ENCODE results near the gene SLC25A46. TPM values are rescaled to one million over a fixed set of nuclear protein-coding genes. Genes with fewer than 3 reads are reported as not detected.

SLC25A46 gene
- total RNA-seq, 2 experiments from 2014 or later: 55.9 to 57.4 TPM

DNA sequence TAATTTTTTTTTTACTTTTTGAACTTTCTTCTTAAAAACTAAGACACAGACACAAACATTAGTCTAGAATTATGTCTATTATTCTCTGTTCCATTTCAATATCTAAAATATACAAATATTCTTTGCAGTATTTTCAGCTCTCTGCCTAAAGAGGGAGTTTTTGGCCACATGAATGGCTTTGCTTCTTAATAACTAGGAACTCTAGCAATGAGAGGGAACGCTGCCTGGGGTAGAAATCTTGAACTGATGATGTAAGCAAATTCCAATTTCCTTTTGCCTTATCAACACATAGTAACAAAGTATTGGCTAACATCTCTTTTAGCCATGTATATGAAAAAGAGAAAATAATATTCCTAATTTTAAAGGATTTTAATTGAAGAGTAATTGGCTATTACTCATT, 51.9 kb downstream of the SLC25A46 start:
- Mint-ChIP-seq H3K27ac (no peak overlapping the region), H3K4me3 (no peak overlapping the region), H3K9me3 (peaks cover 8% of the 10 kb centered on the region), H3K36me3 (no peaks in the 10 kb centered on the region), H3K4me1 (no peaks in the 10 kb centered on the region), H3K27me3 (peaks cover 6% of the 10 kb centered on the region)
- no peak for DNase-seq

DNA sequence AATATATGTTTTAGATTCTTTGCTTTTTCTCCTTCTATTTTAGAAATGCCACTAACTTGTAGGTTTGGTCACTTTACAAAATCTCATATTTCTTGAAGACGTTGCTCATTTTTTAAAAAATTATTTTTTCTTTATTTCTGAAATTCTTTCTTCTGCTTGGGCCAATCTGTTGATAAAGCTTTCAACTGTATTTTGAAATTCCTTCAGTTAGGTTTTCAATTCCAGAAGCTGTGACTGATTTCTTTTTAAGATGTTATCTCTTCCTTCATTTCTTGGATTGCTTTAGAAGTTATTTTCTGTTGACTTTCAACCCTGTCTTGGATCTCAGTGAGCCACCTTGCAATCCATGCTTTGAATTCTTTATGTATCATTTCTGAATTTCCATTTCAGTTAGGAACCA, 64.2 kb downstream of the SLC25A46 start:
- Mint-ChIP-seq H3K27me3 (peaks cover 18% of the 10 kb centered on the region), H3K27ac (no peak overlapping the region), H3K4me3 (no peak overlapping the region), H3K9me3 (peaks cover 17% of the 10 kb centered on the region), H3K4me1 (no peaks in the 10 kb centered on the region), H3K36me3 (peaks cover 3% of the 10 kb centered on the region)
- no peak for DNase-seq

DNA sequence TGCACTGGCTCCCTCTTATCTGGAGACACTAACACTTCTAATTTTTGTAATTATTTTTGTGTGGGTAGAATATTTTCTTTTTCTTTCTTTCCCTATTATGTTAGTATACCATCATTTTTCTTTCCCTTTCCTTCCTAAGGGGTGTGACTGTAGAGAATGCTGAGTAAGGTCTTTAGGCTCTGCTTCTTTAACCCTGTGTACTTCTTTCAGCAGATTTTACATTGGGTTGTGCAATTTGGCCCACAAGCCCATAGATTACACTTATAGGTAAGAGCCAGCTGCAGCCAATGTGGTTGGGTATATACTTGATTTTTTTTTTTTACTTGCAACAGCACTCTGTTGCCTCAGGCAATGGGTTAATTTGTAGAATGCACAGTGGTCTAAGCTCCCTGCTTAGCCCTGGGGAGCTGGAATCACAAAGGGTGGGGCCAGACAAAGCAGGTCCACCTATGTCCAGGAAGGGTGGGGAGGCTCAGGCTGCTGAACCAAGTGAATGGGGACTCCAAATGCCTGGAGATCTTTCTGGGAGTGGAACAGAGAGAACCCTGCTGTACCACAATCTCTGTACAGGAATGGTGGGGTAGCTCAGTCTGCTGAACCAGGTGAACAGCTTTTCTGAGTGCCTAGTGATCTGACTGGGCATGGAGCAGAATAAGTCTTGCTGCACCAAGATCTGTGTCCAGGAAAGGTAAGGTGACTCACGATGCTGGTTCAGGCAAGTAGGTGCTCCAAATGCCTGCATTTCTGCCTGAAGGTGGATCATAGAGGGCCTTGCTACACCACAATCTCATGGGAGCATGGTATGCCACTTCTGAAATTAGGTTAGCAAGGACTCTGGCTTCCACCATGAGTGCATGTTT, 64.9 kb downstream of the SLC25A46 start:
- no peak for DNase-seq
- peaks cover 17% of the 10 kb centered on the region for H3K9me3 Mint-ChIP-seq
- H3K36me3 Mint-ChIP-seq: peaks cover 3% of the 10 kb centered on the region
- H3K4me1 Mint-ChIP-seq: no peaks in the 10 kb centered on the region
- H3K27me3 Mint-ChIP-seq: peaks cover 18% of the 10 kb centered on the region
- no peak overlapping the region for H3K27ac Mint-ChIP-seq
- H3K4me3 Mint-ChIP-seq: no peak overlapping the region

DNA sequence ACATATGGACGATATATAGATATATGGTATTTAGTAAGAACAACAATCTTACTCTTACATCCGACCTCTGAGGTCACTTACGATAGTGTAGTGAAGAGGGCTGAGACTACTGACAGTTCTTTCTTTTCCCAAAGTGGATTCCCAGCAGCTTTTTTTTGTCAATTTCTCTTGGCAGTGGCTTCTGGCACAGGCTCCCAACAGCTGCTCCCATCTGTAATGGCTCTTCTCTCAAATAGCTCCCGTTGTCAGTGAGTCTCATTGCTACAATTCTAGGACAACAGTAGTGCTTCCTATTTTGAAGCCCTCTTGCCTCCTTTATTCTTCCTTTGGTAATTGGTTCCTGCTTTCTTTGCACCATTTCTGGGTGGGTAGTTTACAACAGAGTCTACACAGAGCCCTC, 68.4 kb downstream of the SLC25A46 start:
- Mint-ChIP-seq H3K4me1 (no peaks in the 10 kb centered on the region), H3K9me3 (peaks cover 17% of the 10 kb centered on the region), H3K27ac (no peak overlapping the region), H3K36me3 (peaks cover 3% of the 10 kb centered on the region), H3K27me3 (peaks cover 16% of the 10 kb centered on the region), H3K4me3 (no peak overlapping the region)
- no peak for DNase-seq

DNA sequence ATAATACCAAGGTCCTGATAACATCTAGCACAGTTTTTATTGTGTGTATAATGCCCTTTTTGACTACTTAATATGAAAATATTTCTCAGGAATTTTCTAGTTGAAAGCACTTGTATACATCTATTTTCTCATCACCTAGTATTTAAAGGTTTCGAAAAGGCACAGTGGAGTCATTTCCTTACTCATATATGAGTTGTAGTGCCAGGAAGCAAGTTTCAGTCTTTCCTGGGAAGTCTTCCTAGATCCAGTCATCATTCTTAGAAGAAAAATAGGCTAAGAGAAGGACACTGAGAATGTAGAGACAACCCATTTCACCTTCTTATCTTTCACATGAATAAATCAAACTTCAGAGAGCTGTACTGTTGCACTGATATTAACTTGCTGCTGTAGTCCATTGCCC, 70.2 kb downstream of the SLC25A46 start:
- Mint-ChIP-seq H3K4me1 (no peaks in the 10 kb centered on the region), H3K27me3 (peaks cover 22% of the 10 kb centered on the region), H3K36me3 (no peaks in the 10 kb centered on the region)

More for the DNA sequence above, 70.2 kb downstream of the SLC25A46 start:
- DNase-seq: no peak
- Mint-ChIP-seq H3K4me3 (no peak overlapping the region), H3K27ac (no peak overlapping the region), H3K9me3 (peaks cover 9% of the 10 kb centered on the region)

Other genes starting within 250 kb of the SLC25A46 start
- gene TMEM232, start 12.3 kb upstream of the SLC25A46 start, total RNA-seq: 1 to 10 TPM in 1 of 2 experiments, under 1 TPM in 1; 0.66 to 1.2 TPM